A549 treated with ZK216348 at 1 μM for 4 hours (cell line): ENCODE data around the gene HEBP1. TPM values are rescaled to one million over a fixed set of nuclear protein-coding genes. Genes with fewer than 3 reads are reported as not detected.

Experiments used
- total RNA-seq: library from RNA; stranded (reverse); fragments of 200-300 nt; extraction: Qiagen RNA extraction; gene quantifications from 5 replicates; pipeline ENCODE4 v1.2.3, GENCODE V29; 2022; ENCODE audit warnings: low read depth

HEBP1 gene
- total RNA-seq: 52.3 to 62.9 TPM (median 54.7 TPM) in 5 replicates

GRCh38 chr12:12999959-13000615 lies at the start of gene HEBP1:
Gene HEBP1 (minus strand): TSS chr12:13000265. CDS start chr12:13000114, 151 bp downstream.

DNA sequence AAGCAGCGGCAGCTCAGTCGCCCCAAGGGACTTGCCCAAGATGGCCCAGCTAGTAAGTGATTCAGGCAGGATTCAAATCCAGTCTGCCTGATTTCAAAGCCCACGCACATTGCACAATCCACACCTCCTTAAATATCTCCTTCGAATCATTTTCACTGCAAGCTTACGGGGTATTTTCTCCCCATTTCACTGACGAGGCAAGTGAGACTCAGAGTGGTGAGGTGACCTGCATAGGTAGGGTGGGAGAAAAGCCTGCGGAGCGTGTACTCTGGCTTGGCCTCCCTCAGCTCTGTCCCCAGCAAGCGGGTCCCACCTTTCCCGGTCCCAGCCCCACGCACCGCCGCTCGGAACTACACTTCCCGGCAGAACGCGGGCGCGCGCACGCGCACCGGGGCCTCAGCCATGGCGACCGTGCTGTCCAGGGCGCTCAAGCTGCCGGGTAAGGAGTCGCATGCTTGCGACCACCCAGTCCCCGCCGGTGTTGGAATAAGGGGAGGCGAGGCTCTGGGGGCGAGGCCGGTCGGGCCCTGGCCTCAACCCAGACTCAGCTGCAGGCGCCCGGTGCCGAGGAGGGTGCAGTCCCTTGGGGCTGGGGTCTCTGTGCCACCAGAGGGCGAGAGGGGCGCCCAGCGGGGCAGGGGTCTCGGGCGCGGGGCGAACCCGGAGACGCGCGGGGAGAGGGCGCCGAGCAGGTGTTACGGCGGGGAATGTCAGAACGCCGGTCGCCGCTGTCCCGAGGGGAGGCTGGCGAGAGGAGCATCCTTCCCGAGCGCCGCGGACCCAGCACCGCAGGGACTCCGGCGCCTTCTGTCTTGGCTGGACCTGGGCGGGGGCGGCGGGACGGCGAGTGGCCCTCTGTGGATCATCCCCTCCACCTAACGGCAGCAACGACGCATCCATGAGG lies 44.2 kb upstream of the HEBP1 start, which contains the start of gene FAM234B:
FAM234B (plus strand) TSS at position 380 of the 904 bp plus-strand sequence; CDS start at position 403, 23 bp downstream.

GRCh38 chr12:12952036-12952435 lies 48.0 kb downstream of the HEBP1 start, which contains the start of gene GPRC5D:
Gene GPRC5D (minus strand): TSS chr12:12952170. CDS start chr12:12950384, 1,786 bp downstream.

Other genes with a start within 250 kb of the HEBP1 start
- 0.16 to 0.70 TPM (median 0.22 TPM) in 5 replicates for gene APOLD1, start 214.6 kb downstream of the HEBP1 start, total RNA-seq
- gene DDX47, start 186.9 kb downstream of the HEBP1 start, total RNA-seq: 80.5 to 116 TPM (median 82.0 TPM) in 5 replicates
- gene GPRC5A, start 108.7 kb downstream of the HEBP1 start, total RNA-seq: 233 to 522 TPM (median 421 TPM) in 5 replicates
- gene GPRC5D, start 48.1 kb downstream of the HEBP1 start, total RNA-seq: not detected in 5 replicates
- 2.8 to 4.9 TPM (median 4.5 TPM) in 5 replicates for gene FAM234B, start 44.1 kb upstream of the HEBP1 start, total RNA-seq
- 0.31 to 0.88 TPM (median 0.59 TPM) in 5 replicates for gene GSG1, start 103.4 kb upstream of the HEBP1 start, total RNA-seq
- gene EMP1, start 196.5 kb upstream of the HEBP1 start, total RNA-seq: 123 to 176 TPM (median 156 TPM) in 5 replicates